Osteoblast (primary cell): ENCODE measurements around the gene CDKL4. TPM values are rescaled to one million over a fixed set of nuclear protein-coding genes. Genes with fewer than 3 reads are reported as not detected.
"Not testable (repeated sequence)": the region's sequence is repeated elsewhere in the genome, so short reads cannot be mapped to it uniquely, and the experiment has no call there.

Source experiments
- DNase-seq: peaks from one replicate; pipeline ENCODE4 v3.0.0; 2011; ENCODE audit warnings: low spot score, mixed read lengths; ENCODE audit not compliant: insufficient read length; ENCODE audit errors: missing footprints
- H2AFZ ChIP-seq: 2 replicates; pipeline ENCODE4 v1.6.0; 2011; ENCODE audit warnings: mild to moderate bottlenecking, low read length
- H3K27ac ChIP-seq: 2 replicates; pipeline ENCODE4 v1.5.1; 2011; ENCODE audit warnings: mild to moderate bottlenecking, low read depth, low read length, moderate library complexity
- H3K27me3 ChIP-seq: 2 replicates; pipeline ENCODE4 v1.6.0; 2012; ENCODE audit warnings: mild to moderate bottlenecking, control low read depth, inconsistent platforms, low read length, moderate library complexity; ENCODE audit not compliant: insufficient read depth
- H3K36me3 ChIP-seq: 2 replicates; pipeline ENCODE4 v1.5.1; 2011; ENCODE audit warnings: mild to moderate bottlenecking, low read length, control low read depth, moderate library complexity; ENCODE audit not compliant: insufficient read depth
- H3K4me1 ChIP-seq: 2 replicates; pipeline ENCODE4 v1.5.1; 2011; ENCODE audit warnings: mild to moderate bottlenecking, low read length, control low read depth, moderate library complexity; ENCODE audit not compliant: insufficient read depth
- H3K4me2 ChIP-seq: 2 replicates; pipeline ENCODE4 v1.6.0; 2011; ENCODE audit warnings: mild to moderate bottlenecking, low read length; ENCODE audit not compliant: insufficient read depth
- H3K4me3 ChIP-seq: fragments of 200-600 bp; sonication (generic); 3 replicates; pipeline ENCODE4 v1.5.1; 2012; ENCODE audit warnings: mild to moderate bottlenecking, low read length, inconsistent platforms; ENCODE audit not compliant: insufficient read depth
- H3K79me2 ChIP-seq: 2 replicates; pipeline ENCODE4 v1.6.0; 2012; ENCODE audit warnings: mild to moderate bottlenecking, low read length, control low read depth, inconsistent platforms; ENCODE audit not compliant: insufficient read depth
- H3K9me3 ChIP-seq: 2 replicates; pipeline ENCODE4 v1.5.1; 2011; ENCODE audit warnings: low read depth, low read length, control low read depth
- H4K20me1 ChIP-seq: 2 replicates; pipeline ENCODE4 v1.6.0; 2012; ENCODE audit warnings: mild to moderate bottlenecking, low read length, control low read depth; ENCODE audit not compliant: insufficient read depth
- total RNA-seq: library from RNA; depleted of rRNA; stranded (reverse); fragments of >200 nt; gene quantifications from 2 replicates; pipeline ENCODE4 v1.2.3, GENCODE V29; 2012
- TF ChIP-seq, protein P1 (sequence below): IDR thresholded peaks from 2 replicates; pipeline ENCODE4 v1.5.1; 2011; ENCODE audit warnings: mild to moderate bottlenecking, low read depth, low read length, moderate library complexity; ENCODE audit errors: extremely low read depth

CDKL4 gene
- total RNA-seq, 1 donor: 2.2 TPM

GRCh38 chr2:39244241-39244862 lies 582 bp upstream of the CDKL4 start:
- not testable (repeated sequence) for H3K27ac ChIP-seq, H3K4me2 ChIP-seq, DNase-seq

GRCh38 chr2:39241588-39241987 lies 2.2 kb downstream of the CDKL4 start:
- Histone ChIP-seq H3K4me2 (no peak overlapping the region), H2AFZ (no peak overlapping the region), H3K27ac (no peak overlapping the region), H3K79me2 (no peaks in the 10 kb centered on the region), H3K4me1 (peaks cover 2% of the 10 kb centered on the region), H3K9me3 (no peaks in the 10 kb centered on the region), H3K36me3 (no peaks in the 10 kb centered on the region), H3K4me3 (no peak overlapping the region), H3K27me3 (no peaks in the 10 kb centered on the region), H4K20me1 (no peaks in the 10 kb centered on the region)
- DNase-seq: peak; percentile 8
- TF ChIP-seq, protein P1, sequence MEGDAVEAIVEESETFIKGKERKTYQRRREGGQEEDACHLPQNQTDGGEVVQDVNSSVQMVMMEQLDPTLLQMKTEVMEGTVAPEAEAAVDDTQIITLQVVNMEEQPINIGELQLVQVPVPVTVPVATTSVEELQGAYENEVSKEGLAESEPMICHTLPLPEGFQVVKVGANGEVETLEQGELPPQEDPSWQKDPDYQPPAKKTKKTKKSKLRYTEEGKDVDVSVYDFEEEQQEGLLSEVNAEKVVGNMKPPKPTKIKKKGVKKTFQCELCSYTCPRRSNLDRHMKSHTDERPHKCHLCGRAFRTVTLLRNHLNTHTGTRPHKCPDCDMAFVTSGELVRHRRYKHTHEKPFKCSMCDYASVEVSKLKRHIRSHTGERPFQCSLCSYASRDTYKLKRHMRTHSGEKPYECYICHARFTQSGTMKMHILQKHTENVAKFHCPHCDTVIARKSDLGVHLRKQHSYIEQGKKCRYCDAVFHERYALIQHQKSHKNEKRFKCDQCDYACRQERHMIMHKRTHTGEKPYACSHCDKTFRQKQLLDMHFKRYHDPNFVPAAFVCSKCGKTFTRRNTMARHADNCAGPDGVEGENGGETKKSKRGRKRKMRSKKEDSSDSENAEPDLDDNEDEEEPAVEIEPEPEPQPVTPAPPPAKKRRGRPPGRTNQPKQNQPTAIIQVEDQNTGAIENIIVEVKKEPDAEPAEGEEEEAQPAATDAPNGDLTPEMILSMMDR: no peak

More at GRCh38 chr2:39244241-39244862, 582 bp upstream of the CDKL4 start:
- not testable (repeated sequence) for H3K4me1 ChIP-seq, H3K4me3 ChIP-seq, H3K79me2 ChIP-seq, H3K36me3 ChIP-seq, H3K27me3 ChIP-seq, H4K20me1 ChIP-seq, H3K9me3 ChIP-seq, H2AFZ ChIP-seq

GRCh38 chr2:39240758-39241157 lies 3.0 kb downstream of the CDKL4 start:
- Histone ChIP-seq H3K36me3 (no peaks in the 10 kb centered on the region), H3K4me1 (peaks cover 2% of the 10 kb centered on the region), H3K4me2 (no peak overlapping the region), H3K4me3 (no peak overlapping the region), H3K27ac (no peak overlapping the region), H3K27me3 (no peaks in the 10 kb centered on the region), H3K9me3 (no peaks in the 10 kb centered on the region), H4K20me1 (no peaks in the 10 kb centered on the region), H2AFZ (no peak overlapping the region), H3K79me2 (no peaks in the 10 kb centered on the region)
- TF ChIP-seq, protein P1: no peak
- DNase-seq: no peak

DNA sequence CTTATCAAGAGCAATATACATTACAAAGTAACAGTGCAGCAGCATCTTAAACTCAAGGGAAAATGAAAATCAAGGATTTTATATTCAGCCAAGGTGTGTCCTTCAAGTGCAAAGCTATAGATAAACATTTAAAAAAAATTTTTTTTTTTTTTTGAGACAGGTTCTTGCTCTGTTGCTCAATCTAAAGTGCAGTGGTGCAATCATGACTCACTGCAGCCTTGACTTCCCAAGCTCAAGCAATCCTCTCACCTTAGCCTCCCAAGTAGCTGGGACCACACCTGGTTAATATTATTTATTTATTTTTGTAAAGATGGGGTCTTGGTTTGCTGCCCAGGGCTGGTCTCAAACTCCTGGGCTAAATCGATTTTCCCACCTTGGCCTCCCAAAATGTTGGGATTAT lies 9.0 kb downstream of the CDKL4 start:
- H3K4me2 ChIP-seq: no peak overlapping the region
- no peaks in the 10 kb centered on the region for H3K36me3 ChIP-seq
- H3K27ac ChIP-seq: no peak overlapping the region
- TF ChIP-seq, protein P1: no peak
- H3K4me1 ChIP-seq: peaks cover 2% of the 10 kb centered on the region
- H3K4me3 ChIP-seq: no peak overlapping the region
- no peaks in the 10 kb centered on the region for H4K20me1 ChIP-seq
- DNase-seq: no peak
- no peak overlapping the region for H2AFZ ChIP-seq
- H3K27me3 ChIP-seq: no peaks in the 10 kb centered on the region
- H3K9me3 ChIP-seq: no peaks in the 10 kb centered on the region
- no peaks in the 10 kb centered on the region for H3K79me2 ChIP-seq
